Measurements from ENCODE around the gene PPP2R5D.

PPP2R5D gene

GRCh38 chr6:43012364-43012763 is 28.0 kb downstream of the PPP2R5D start:
- Histone ChIP-seq H3K4me2 (ENCODE audit: low read length) (peak overlapping the region; percentile 87), H3K27ac (ENCODE audit: low read depth, low read length, poor library complexity, severe bottlenecking) (no peak overlapping the region), H3F3A (ENCODE audit: insufficient read depth, low read length) (no peaks in the 10 kb centered on the region), H4K20me1 (ENCODE audit: insufficient read depth, low read length) (no peaks in the 10 kb centered on the region), H3K9ac (ENCODE audit: low read length) (peak overlapping the region; percentile 89; the same call in 1 of the 2 replicates), H2AFZ (ENCODE audit: low read length) (no peak overlapping the region), H3K4me3 (ENCODE audit: low read depth, low read length, poor library complexity, severe bottlenecking) (peak overlapping the region; percentile 75), H3K9me2 (ENCODE audit: low read depth, low read length) (no peaks in the 10 kb centered on the region), H3K79me2 (ENCODE audit: insufficient read depth, low read length) (peaks cover 10% of the 10 kb centered on the region; the same call in 1 of the 2 replicates), H3K9me3 (ENCODE audit: low read length) (no peaks in the 10 kb centered on the region), H3K4me1 (ENCODE audit: insufficient read depth, low read length, severe bottlenecking) (peaks cover 23% of the 10 kb centered on the region), H3K27me3 (ENCODE audit: insufficient read depth, low read length) (no peaks in the 10 kb centered on the region), H3K36me3 (ENCODE audit: insufficient read depth, low read length) (peaks cover 53% of the 10 kb centered on the region)
- no peak for TF ChIP-seq EZH2 (IDR thresholded peaks at IDR 0.05; ENCODE audit: borderline replicate concordance, low read length)
- TF ChIP-seq CTCF (IDR thresholded peaks at IDR 0.05; ENCODE audit: low read length): no peak

GRCh38 chr6:43013097-43013842 is 28.9 kb downstream of the PPP2R5D start:
- Histone ChIP-seq H3K36me3 (ENCODE audit: insufficient read depth, low read length) (peaks cover 53% of the 10 kb centered on the region), H3K27ac (ENCODE audit: low read depth, low read length, poor library complexity, severe bottlenecking) (peak overlapping the region; percentile 29), H2AFZ (ENCODE audit: low read length) (no peak overlapping the region)

GRCh38 chr6:43013843-43014433 is 29.6 kb downstream of the PPP2R5D start, which contains the start of the genes KLHDC3 and MEA1:
Gene KLHDC3, plus strand, starts transcription at chr6:43014249. Its CDS starts 2,944 bp downstream, at chr6:43017193.
Gene MEA1, minus strand, starts transcription at chr6:43013946. Its CDS starts 133 bp downstream, at chr6:43013813.
- no peaks in the 10 kb centered on the region for H4K20me1 ChIP-seq (ENCODE audit: insufficient read depth, low read length)

More at GRCh38 chr6:43013097-43013842, 28.9 kb downstream of the PPP2R5D start:
- Histone ChIP-seq H3K79me2 (ENCODE audit: insufficient read depth, low read length) (peaks cover 10% of the 10 kb centered on the region; the same call in 1 of the 2 replicates), H3K9ac (ENCODE audit: low read length) (peak overlapping the region; percentile 89), H3K4me2 (ENCODE audit: low read length) (peak overlapping the region; percentile 87), H3F3A (ENCODE audit: insufficient read depth, low read length) (no peaks in the 10 kb centered on the region), H3K9me2 (ENCODE audit: low read depth, low read length) (no peaks in the 10 kb centered on the region), H3K9me3 (ENCODE audit: low read length) (no peaks in the 10 kb centered on the region), H4K20me1 (ENCODE audit: insufficient read depth, low read length) (no peaks in the 10 kb centered on the region), H3K27me3 (ENCODE audit: insufficient read depth, low read length) (no peaks in the 10 kb centered on the region), H3K4me3 (ENCODE audit: low read depth, low read length, poor library complexity, severe bottlenecking) (peak overlapping the region; percentile 75), H3K4me1 (ENCODE audit: insufficient read depth, low read length, severe bottlenecking) (peaks cover 23% of the 10 kb centered on the region)
- no peak for TF ChIP-seq EZH2 (IDR thresholded peaks at IDR 0.05; ENCODE audit: borderline replicate concordance, low read length)
- no peak for TF ChIP-seq CTCF (IDR thresholded peaks at IDR 0.05; ENCODE audit: low read length)

More at GRCh38 chr6:43013843-43014433, 29.6 kb downstream of the PPP2R5D start, which contains the start of the genes KLHDC3 and MEA1:
- Histone ChIP-seq H3K4me1 (ENCODE audit: insufficient read depth, low read length, severe bottlenecking) (peaks cover 23% of the 10 kb centered on the region), H3K4me3 (ENCODE audit: low read depth, low read length, poor library complexity, severe bottlenecking) (peak within 1 kb of the TSS; percentile 75), H3K9ac (ENCODE audit: low read length) (peak within 1 kb of the TSS; percentile 89), H3F3A (ENCODE audit: insufficient read depth, low read length) (no peaks in the 10 kb centered on the region), H3K27me3 (ENCODE audit: insufficient read depth, low read length) (no peaks in the 10 kb centered on the region), H3K79me2 (ENCODE audit: insufficient read depth, low read length) (peaks cover 10% of the 10 kb centered on the region; the same call in 1 of the 2 replicates), H2AFZ (ENCODE audit: low read length) (no peak within 1 kb of the TSS), H3K27ac (ENCODE audit: low read depth, low read length, poor library complexity, severe bottlenecking) (peak within 1 kb of the TSS; percentile 29), H3K9me2 (ENCODE audit: low read depth, low read length) (no peaks in the 10 kb centered on the region), H3K9me3 (ENCODE audit: low read length) (no peaks in the 10 kb centered on the region), H3K36me3 (ENCODE audit: insufficient read depth, low read length) (peaks cover 53% of the 10 kb centered on the region), H3K4me2 (ENCODE audit: low read length) (peak within 1 kb of the TSS; percentile 87)
- TF ChIP-seq EZH2 (IDR thresholded peaks at IDR 0.05; ENCODE audit: borderline replicate concordance, low read length): no peak
- TF ChIP-seq CTCF (IDR thresholded peaks at IDR 0.05; ENCODE audit: low read length): no peak

Measured in OCI-LY1 (cell line).